OCI-LY7 (cell line): Measurements from ENCODE around the gene PPFIBP1.

Experiments
- CTCF ChIP-seq: fragments of 200-600 bp; sonication (generic); conservative IDR thresholded peaks from 2 replicates; pipeline ENCODE4 v1.5.1; 2014; ENCODE audit warnings: mild to moderate bottlenecking, antibody characterized with exemption, low read length, moderate library complexity, mixed read lengths
- EZH2phosphoT487 ChIP-seq: fragments of 200-600 bp; sonication (generic); IDR thresholded peaks from 2 replicates; pipeline ENCODE4 v1.6.1; 2018; ENCODE audit warnings: low read depth, borderline replicate concordance, mild to moderate bottlenecking, mixed run types, antibody characterized with exemption, low read length, moderate library complexity, mixed read lengths

GRCh38 chr12:27523305-27523641, 733 bp upstream of the PPFIBP1 start:
- TF ChIP-seq CTCF (no peak), EZH2phosphoT487 (no peak)
